A673 (cell line): ENCODE measurements around the gene AGAP1. TPM values are rescaled to one million over a fixed set of nuclear protein-coding genes. Genes with fewer than 3 reads are reported as not detected.

Experiments used
- BruUV-seq: library from RNA; stranded (reverse); fragments of 400-500 nt; replicated peaks from 2 replicates; lab custom pipeline; 2021; lab: Mats Ljungman, UMichigan
- CTCF ChIA-PET: fragments of 300-600 bp; sonication (Branson Sonifier 250); formaldehyde crosslinking; loops from one replicate; lab custom pipeline; 2022; ENCODE audit warnings: antibody characterized with exemption; lab: Charles Lee
- POLR2A ChIA-PET: fragments of 300-600 bp; sonication (Branson Sonifier 250); formaldehyde crosslinking; loops from one replicate; lab custom pipeline; 2022; ENCODE audit warnings: antibody characterized with exemption; ENCODE audit not compliant: low non-redundant PET; lab: Charles Lee
- DNase-seq: peaks from one replicate; pipeline ENCODE4 v3.0.0-alpha.2; 2015; ENCODE audit warnings: low spot score
- H3K27ac ChIP-seq: fragments of 200-600 bp; sonication (generic); 2 replicates; pipeline ENCODE4 v1.5.1; 2016; ENCODE audit warnings: mixed run types, low read depth, mild to moderate bottlenecking, mixed read lengths, antibody characterized with exemption, low read length; ENCODE audit not compliant: poor library complexity, severe bottlenecking
- H3K27me3 ChIP-seq: fragments of 200-600 bp; sonication (generic); replicated peaks from 2 replicates; pipeline ENCODE4 v1.6.1; 2017; ENCODE audit warnings: mixed run types, low read depth, mild to moderate bottlenecking, mixed read lengths, antibody characterized with exemption, low read length; ENCODE audit not compliant: insufficient read depth, poor library complexity
- H3K36me3 ChIP-seq: fragments of 200-600 bp; sonication (generic); 2 replicates; pipeline ENCODE4 v1.6.1; 2016; ENCODE audit warnings: mixed run types, mild to moderate bottlenecking, mixed read lengths, antibody characterized with exemption, low read length; ENCODE audit not compliant: insufficient read depth, poor library complexity, severe bottlenecking
- H3K4me1 ChIP-seq: fragments of 200-600 bp; sonication (generic); 2 replicates; pipeline ENCODE4 v1.6.1; 2017; ENCODE audit warnings: mixed run types, mild to moderate bottlenecking, mixed read lengths, antibody characterized with exemption, low read length; ENCODE audit not compliant: insufficient read depth, poor library complexity, severe bottlenecking
- H3K4me3 ChIP-seq: fragments of 200-600 bp; sonication (generic); 2 replicates; pipeline ENCODE4 v1.5.1; 2016; ENCODE audit warnings: low read depth, mixed run types, mild to moderate bottlenecking, mixed read lengths, low read length; ENCODE audit not compliant: poor library complexity, severe bottlenecking
- H3K9me3 ChIP-seq: fragments of 200-600 bp; sonication (generic); 2 replicates; pipeline ENCODE4 v1.6.1; 2016; ENCODE audit warnings: mixed run types, low read depth, mild to moderate bottlenecking, mixed read lengths, antibody characterized with exemption, low read length; ENCODE audit not compliant: poor library complexity, severe bottlenecking
- CTCF ChIP-seq: fragments of 300-800, 200-600 bp; sonication (generic); conservative IDR thresholded peaks from 2 replicates; pipeline ENCODE4 v1.5.1; 2017; ENCODE audit warnings: low read depth, mild to moderate bottlenecking, antibody characterized with exemption, low read length, moderate library complexity, mixed read lengths
- EZH2 ChIP-seq: fragments of 200-600 bp; sonication (generic); IDR thresholded peaks from 2 replicates; pipeline ENCODE4 v1.6.1; 2017; ENCODE audit warnings: borderline replicate concordance, low read depth, mild to moderate bottlenecking, mixed read lengths, antibody characterized with exemption, low read length; ENCODE audit not compliant: poor library complexity, severe bottlenecking
- intact Hi-C: fragments of 100-400 bp; cut with micrococcal nuclease; formaldehyde crosslinking; loops from one replicate; pipeline ENCODE4 v1.10.0; 2022; ENCODE audit not compliant: unreplicated experiment
- total RNA-seq: library from RNA; stranded (reverse); gene quantifications from 2 replicates; pipeline ENCODE4 v1.2.3, GENCODE V29; 2021

AGAP1 gene
- total RNA-seq, 1 experiment from 2014 or later: 25.3 TPM

GRCh38 chr2:236065314-236066160 lies 571.7 kb downstream of the AGAP1 start:
- intact Hi-C loops: no loop called here
- TF ChIP-seq CTCF (no peak), EZH2 (no peak)
- Histone ChIP-seq H3K4me3 (no peak overlapping the region), H3K9me3 (no peaks in the 10 kb centered on the region), H3K4me1 (no peaks in the 10 kb centered on the region), H3K27ac (no peak overlapping the region), H3K36me3 (no peaks in the 10 kb centered on the region), H3K27me3 (no peaks in the 10 kb centered on the region)
- no TSS peak for BruUV-seq
- CTCF ChIA-PET: no interaction called here
- POLR2A ChIA-PET: no interaction called here
- no peak for DNase-seq

- BruUV-seq: no TSS peak
- H3K36me3 ChIP-seq: no peaks in the 10 kb centered on the region
- ChIA-PET POLR2A (no interaction called here), CTCF (no interaction called here)
- intact Hi-C loops: no loop called here
- no peaks in the 10 kb centered on the region for H3K27me3 ChIP-seq
- H3K27ac ChIP-seq: no peak overlapping the region
- H3K4me3 ChIP-seq: no peak overlapping the region
- no peak for DNase-seq
- no peaks in the 10 kb centered on the region for H3K9me3 ChIP-seq
- peaks cover 15% of the 10 kb centered on the region for H3K4me1 ChIP-seq
- TF ChIP-seq EZH2: no peak
- no peak for TF ChIP-seq CTCF
These were observed 576.4 kb downstream of the AGAP1 start for GRCh38 chr2:236070236-236070635.

- no peaks in the 10 kb centered on the region for H3K9me3 ChIP-seq
- BruUV-seq: no TSS peak
- TF ChIP-seq EZH2 (no peak), CTCF (no peak)
- intact Hi-C loops: no loop called here
- no peaks in the 10 kb centered on the region for H3K36me3 ChIP-seq
- DNase-seq: no peak
- ChIA-PET CTCF (no interaction called here), POLR2A (no interaction called here)
- no peak overlapping the region for H3K4me3 ChIP-seq
- peaks cover 22% of the 10 kb centered on the region for H3K4me1 ChIP-seq
- H3K27ac ChIP-seq: no peak overlapping the region
- H3K27me3 ChIP-seq: no peaks in the 10 kb centered on the region
These were observed 579.4 kb downstream of the AGAP1 start for GRCh38 chr2:236073246-236073645.
